Effector CD8-positive, alpha-beta T cell (primary cell): ENCODE data around the gene CDCA5.

Source experiments
- DNase-seq: peaks from one replicate; lab custom pipeline; 2025; lab: John Stamatoyannopoulos, UW

The CDCA5 gene

GRCh38 chr11:65072631-65072966 is 11.2 kb downstream of the CDCA5 start:
- DNase-seq = no peak

GRCh38 chr11:65071907-65072630 is 11.8 kb downstream of the CDCA5 start:
- DNase-seq = no peak

DNA sequence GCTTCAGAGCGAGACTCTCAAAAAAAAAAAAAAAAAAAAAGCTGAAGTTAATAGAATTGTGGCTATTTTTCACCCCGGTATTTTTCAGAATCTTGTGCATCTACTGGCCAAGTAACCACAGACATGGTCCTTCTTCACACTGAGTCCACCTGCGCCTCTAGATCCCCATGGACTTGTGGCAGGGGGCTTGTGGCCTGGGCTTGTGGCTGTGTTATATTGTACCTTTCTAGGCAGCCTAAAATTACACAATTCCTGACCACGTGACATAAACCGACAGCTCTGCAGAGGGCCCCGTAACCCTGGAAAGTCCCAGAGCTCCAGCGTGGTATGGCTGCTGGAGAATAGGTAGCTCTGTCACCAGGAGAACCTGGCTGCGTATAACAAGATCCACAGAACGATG is 14.6 kb downstream of the CDCA5 start:
- DNase-seq = no peak

DNA sequence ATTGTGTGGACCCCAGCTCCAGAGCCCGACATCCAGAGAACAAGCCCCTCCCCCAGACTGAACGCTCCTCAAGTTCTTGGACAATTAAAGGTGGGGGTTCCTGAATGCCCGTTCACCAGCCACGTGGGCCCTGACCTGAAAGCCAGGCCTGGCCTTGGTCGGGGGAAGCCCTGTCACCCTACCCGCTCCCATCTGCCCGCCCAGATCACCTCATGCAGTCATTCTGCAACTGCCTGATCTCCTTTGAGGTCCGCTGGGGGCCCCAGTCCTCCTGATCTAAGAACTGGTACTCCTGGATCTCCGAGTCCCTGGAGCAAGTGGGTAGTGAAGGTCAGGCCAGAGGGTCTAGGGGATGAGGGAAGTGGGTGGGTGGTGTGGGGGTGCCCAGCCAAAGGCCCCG is 16.4 kb downstream of the CDCA5 start:
- DNase-seq = no peak

GRCh38 chr11:65066805-65067291 is 17.0 kb downstream of the CDCA5 start:
- no peak for DNase-seq

GRCh38 chr11:65066315-65066714 is 17.5 kb downstream of the CDCA5 start:
- no peak for DNase-seq

DNA sequence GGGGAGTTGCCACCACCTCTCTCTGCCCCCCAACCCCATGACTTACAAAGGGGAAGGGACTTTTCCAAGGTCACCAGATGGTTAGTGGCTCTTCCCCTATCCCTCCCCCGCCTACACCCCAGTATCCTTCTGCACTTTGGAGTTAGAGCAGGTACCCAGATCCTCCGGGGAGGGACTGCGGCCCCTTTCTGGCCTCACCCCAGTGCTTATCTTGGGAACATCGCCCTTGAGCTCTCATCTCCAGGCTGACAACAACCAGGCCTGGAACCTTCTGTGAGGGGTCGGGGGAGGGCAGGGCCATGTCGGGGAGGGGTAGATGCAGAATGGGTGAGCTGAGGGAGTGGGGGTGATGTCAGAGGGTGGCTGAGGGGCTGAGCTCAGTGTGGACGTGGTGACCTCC is 18.0 kb downstream of the CDCA5 start:
- no peak for DNase-seq

GRCh38 chr11:65064847-65065240 is 19.0 kb downstream of the CDCA5 start:
- no peak for DNase-seq

GRCh38 chr11:65063532-65063931 is 20.3 kb downstream of the CDCA5 start:
- DNase-seq = no peak

- peak; percentile 5 for DNase-seq
Measured at GRCh38 chr11:65060913-65061408, 22.9 kb downstream of the CDCA5 start.

DNA sequence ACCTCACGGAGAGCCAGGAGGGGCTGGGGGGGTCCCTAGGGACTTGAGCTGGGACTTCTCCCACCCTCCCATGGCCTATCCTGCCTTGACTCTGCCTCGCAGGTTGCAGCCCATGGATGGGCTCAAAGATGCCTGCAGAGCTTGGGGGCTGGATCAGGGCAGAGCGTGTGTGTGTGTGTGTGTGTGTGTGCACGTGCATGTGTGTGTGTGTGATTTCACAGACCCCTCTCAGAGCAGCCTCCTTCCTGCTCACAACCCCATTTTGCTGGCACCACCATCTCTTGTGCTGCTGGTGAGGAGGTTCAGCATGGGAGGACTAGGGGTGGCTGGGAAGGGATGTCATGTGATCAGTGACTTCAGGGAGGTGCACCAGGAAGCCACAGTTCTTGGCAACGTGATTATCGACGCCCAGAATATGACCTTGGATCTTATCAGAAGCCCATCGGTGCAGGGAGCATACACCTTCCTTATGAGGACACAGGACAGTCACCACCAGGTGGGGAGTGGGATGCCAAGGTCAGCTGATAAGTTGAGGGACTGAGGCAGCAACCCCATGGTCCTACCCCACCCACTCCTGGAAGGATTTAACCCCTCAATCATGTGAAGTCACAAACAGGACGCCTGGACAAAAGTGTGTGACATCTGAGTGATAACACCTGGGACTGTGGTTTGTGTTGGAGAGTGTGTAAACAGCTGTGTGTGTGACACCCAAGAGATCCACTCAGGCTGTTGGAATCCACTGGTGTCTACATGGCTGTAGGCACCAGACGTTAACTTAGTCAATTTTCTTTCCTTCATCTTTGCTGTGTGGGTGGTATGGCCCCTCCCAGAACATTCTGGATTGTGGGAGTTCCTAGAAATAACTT is 23.6 kb downstream of the CDCA5 start:
- no peak for DNase-seq

DNA sequence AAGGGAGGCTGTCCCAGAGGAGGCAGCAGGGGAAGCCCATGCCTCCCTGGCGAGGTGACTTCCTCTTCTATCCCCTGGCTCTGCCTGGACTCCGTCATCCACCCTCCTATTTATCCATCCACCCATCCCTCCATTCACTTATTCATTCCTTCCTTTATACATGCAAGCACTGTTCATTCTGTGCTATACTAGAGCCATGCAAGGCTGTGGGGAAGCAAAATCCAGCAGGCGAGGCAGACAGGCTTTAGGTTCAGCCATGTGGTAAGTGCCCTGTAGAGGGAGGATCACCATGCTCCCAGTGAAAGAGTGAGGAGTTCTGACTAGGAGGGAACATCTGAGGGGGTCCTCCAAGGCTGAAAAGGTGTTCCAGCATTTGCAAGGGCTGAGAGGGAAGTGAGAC is 24.3 kb downstream of the CDCA5 start:
- no peak for DNase-seq

DNA sequence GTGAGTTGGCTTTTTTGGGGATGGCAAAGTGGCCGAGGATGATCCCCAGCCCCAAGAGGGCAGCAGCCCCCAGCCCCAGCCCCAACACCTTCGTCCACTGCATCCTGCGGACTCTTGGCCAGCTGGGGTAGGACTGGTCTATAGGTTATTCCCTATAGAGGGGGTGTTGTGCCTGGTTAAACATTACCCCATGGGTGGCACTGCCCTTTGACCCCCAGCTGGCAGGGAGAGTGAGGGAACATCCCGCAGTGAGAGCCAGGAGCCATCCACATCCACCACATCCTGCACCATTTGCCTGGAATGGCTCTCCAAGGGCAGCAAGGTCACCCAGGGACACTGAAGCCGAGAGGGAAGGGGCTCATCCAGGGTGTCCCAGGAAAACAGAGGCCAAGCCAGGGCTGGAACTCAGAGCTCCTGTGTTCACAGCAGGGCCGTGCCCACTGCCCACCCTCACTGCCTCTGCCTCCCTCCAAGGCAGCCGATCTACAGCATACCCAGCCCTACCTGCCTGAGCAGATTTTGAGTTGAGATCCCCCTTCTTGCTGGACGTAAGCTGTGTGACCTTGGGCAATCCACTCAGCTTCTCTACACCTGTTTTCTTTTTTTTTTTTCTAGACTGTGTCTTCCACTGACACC is 25.3 kb downstream of the CDCA5 start, which contains the start of gene NAALADL1:
NAALADL1 (minus strand) TSS at position 135 of the 636 bp plus-strand sequence; CDS start at position 103, 32 bp downstream.
- DNase-seq = no peak

GRCh38 chr11:65058012-65058411 is 25.8 kb downstream of the CDCA5 start:
- no peak for DNase-seq

GRCh38 chr11:65057526-65057925 is 26.3 kb downstream of the CDCA5 start:
- no peak for DNase-seq

GRCh38 chr11:65056999-65057398 is 26.8 kb downstream of the CDCA5 start:
- no peak for DNase-seq

- DNase-seq = no peak
Measured at GRCh38 chr11:65055538-65055937, 28.3 kb downstream of the CDCA5 start.

DNA sequence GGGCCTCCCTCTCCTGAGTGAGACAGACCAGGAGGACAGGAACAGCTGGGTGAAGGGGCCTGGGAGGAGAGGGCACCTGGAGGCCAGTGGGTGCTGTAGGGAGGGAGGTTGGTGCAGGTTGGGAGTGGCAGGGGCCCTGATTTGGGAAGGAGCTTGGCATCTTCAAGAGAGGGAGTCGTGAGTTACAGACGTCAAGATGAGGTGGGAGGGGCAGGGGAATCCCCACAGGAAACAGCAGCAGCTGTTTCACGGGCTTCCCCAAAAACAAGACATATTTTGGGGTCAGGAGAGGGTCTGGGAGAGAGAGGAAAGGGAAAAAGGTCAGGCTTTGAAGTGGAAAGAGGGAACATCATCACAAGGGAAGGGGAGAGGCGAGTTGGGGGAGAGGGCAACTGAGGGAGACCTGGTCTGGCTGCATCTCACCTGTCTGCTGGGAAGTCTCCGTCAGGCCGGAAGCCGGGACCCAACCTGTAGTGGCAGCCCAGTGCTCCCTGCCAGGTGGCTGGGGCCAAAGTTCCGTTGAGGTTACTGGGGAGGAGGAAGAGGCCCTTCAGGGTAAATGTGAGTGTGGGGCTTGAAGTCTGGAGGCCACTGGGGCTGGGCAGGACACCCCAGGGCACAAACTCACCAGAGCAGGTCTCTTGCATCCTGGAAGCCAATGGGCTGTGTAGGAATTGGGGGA is 29.9 kb downstream of the CDCA5 start:
- no peak for DNase-seq

DNA sequence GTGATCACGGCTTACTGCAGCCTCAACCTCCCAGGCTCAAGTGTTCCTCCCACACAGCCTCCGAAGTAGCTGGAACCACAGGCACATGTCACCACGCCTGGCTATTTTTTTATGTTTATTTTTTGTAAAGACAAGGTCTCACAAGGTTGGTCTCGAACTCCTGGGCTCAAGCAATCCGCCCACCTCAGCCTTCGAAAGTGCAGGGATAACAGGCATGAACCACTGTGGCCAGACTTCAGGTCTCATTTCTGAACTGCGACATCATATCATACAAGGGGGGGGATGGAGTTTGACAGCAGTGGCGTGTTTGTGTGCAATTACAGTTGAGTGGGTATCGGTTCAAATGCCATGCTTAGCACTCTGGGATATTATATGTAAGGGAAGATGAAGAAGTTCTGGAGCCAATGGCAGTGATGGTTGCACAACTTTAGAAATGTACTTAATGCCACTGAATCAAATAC is 32.4 kb downstream of the CDCA5 start:
- no peak for DNase-seq

- DNase-seq = peak; percentile 5
Measured at GRCh38 chr11:65047581-65048422, 36.0 kb downstream of the CDCA5 start.

DNA sequence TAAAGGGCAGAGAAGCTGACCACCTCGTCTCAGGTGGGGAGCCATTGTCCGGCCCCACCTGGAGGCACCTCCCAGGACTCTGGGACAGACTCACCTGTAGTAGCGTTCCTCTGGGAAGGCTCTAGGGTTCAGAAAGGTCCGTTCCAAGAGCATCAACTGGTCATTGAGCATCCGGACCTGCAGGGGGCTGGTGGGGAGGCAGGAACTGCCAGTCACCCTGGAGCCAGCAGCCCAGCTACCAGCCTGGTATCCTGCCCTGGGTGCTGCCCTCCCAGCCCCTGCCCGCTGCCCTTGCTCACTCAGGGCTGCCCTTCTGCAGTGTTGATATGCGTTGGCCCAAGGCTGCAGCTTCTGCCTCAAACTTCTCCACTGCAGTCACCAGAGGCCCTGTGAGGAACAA is 38.1 kb downstream of the CDCA5 start:
- DNase-seq = no peak
